ENCODE measurements around the gene HSPG2. TPM values are rescaled to one million over a fixed set of nuclear protein-coding genes. Genes with fewer than 3 reads are reported as not detected.

Gene HSPG2
- total and polyA plus RNA-seq, 2 experiments from 2014 or later = 72.4 to 81.2 TPM

GRCh38 chr1:21912038-21912758 lies 24.9 kb downstream of the HSPG2 start:
- DNase-seq (ENCODE audit: low spot score) = no peak
- H3K4me1 ChIP-seq (ENCODE audit: insufficient read depth) = peaks cover 33% of the 10 kb centered on the region
- TF ChIP-seq EZH2phosphoT487 (IDR thresholded peaks at IDR 0.05; ENCODE audit: low read depth, severe bottlenecking, unreplicated experiment) = no peak
- no peak for TF ChIP-seq CTCF (IDR thresholded peaks at IDR 0.05; ENCODE audit: poor library complexity)
- TF ChIP-seq EZH2 (IDR thresholded peaks at IDR 0.05; ENCODE audit: borderline replicate concordance) = no peak
- H4K20me1 ChIP-seq (ENCODE audit: insufficient read depth, poor library complexity, severe bottlenecking) = no peaks in the 10 kb centered on the region
- no peaks in the 10 kb centered on the region for H3K9me3 ChIP-seq (ENCODE audit: low read depth)
- H3K9me2 ChIP-seq (replicated peaks; ENCODE audit: insufficient read depth) = no peaks in the 10 kb centered on the region
- no peak overlapping the region for H3K4me3 ChIP-seq
- 86% methylated on average over 9 of the region's 9 CpGs for WGBS (ENCODE audit: low lambda C conversion rate, missing lambda C conversion rate)
- no peaks in the 10 kb centered on the region for H3K27me3 ChIP-seq
- H3K79me2 ChIP-seq = peaks cover 53% of the 10 kb centered on the region
- H3K27ac ChIP-seq = peak overlapping the region; percentile 74
- no peaks in the 10 kb centered on the region for H3K36me3 ChIP-seq (replicated peaks; ENCODE audit: insufficient read depth, low read depth)
- H3K4me2 ChIP-seq = no peak overlapping the region
- no peak overlapping the region for H2AFZ ChIP-seq

GRCh38 chr1:21911205-21912001 lies 25.7 kb downstream of the HSPG2 start:
- Histone ChIP-seq H2AFZ (no peak overlapping the region), H3K4me2 (peak overlapping the region; percentile 47), H3K9me3 (ENCODE audit: low read depth) (no peaks in the 10 kb centered on the region), H3K79me2 (peaks cover 53% of the 10 kb centered on the region), H3K36me3 (replicated peaks; ENCODE audit: insufficient read depth, low read depth) (no peaks in the 10 kb centered on the region), H3K27me3 (no peaks in the 10 kb centered on the region), H3K4me1 (ENCODE audit: insufficient read depth) (peaks cover 34% of the 10 kb centered on the region), H3K9me2 (replicated peaks; ENCODE audit: insufficient read depth) (no peaks in the 10 kb centered on the region), H3K4me3 (no peak overlapping the region), H4K20me1 (ENCODE audit: insufficient read depth, poor library complexity, severe bottlenecking) (no peaks in the 10 kb centered on the region), H3K27ac (peak overlapping the region; percentile 74)
- WGBS (ENCODE audit: low lambda C conversion rate, missing lambda C conversion rate) = 42% methylated on average over 8 of the region's 10 CpGs
- DNase-seq (ENCODE audit: low spot score) = peak; percentile 70
- TF ChIP-seq EZH2 (IDR thresholded peaks at IDR 0.05; ENCODE audit: borderline replicate concordance) (no peak), CTCF (IDR thresholded peaks at IDR 0.05; ENCODE audit: poor library complexity) (no peak), EZH2phosphoT487 (IDR thresholded peaks at IDR 0.05; ENCODE audit: low read depth, severe bottlenecking, unreplicated experiment) (no peak)

GRCh38 chr1:21910558-21911204 lies 26.4 kb downstream of the HSPG2 start:
- 75% methylated on average over 11 of the region's 11 CpGs for WGBS (ENCODE audit: low lambda C conversion rate, missing lambda C conversion rate)
- no peak for DNase-seq (ENCODE audit: low spot score)
- TF ChIP-seq CTCF (IDR thresholded peaks at IDR 0.05; ENCODE audit: poor library complexity) = no peak
- no peak for TF ChIP-seq EZH2phosphoT487 (IDR thresholded peaks at IDR 0.05; ENCODE audit: low read depth, severe bottlenecking, unreplicated experiment)
- no peak for TF ChIP-seq EZH2 (IDR thresholded peaks at IDR 0.05; ENCODE audit: borderline replicate concordance)
- H3K27me3 ChIP-seq = no peaks in the 10 kb centered on the region
- no peak overlapping the region for H3K4me3 ChIP-seq
- H3K4me1 ChIP-seq (ENCODE audit: insufficient read depth) = peaks cover 39% of the 10 kb centered on the region
- H3K27ac ChIP-seq = peak overlapping the region; percentile 74
- H3K9me3 ChIP-seq (ENCODE audit: low read depth) = no peaks in the 10 kb centered on the region
- H3K9me2 ChIP-seq (replicated peaks; ENCODE audit: insufficient read depth) = no peaks in the 10 kb centered on the region
- H3K79me2 ChIP-seq = peaks cover 56% of the 10 kb centered on the region
- no peaks in the 10 kb centered on the region for H4K20me1 ChIP-seq (ENCODE audit: insufficient read depth, poor library complexity, severe bottlenecking)
- no peaks in the 10 kb centered on the region for H3K36me3 ChIP-seq (replicated peaks; ENCODE audit: insufficient read depth, low read depth)
- H2AFZ ChIP-seq = no peak overlapping the region
- peak overlapping the region; percentile 47 for H3K4me2 ChIP-seq
